ENCODE results near the gene NGEF.

NGEF gene

GRCh38 chr2:232911712-232912277, 101.3 kb downstream of the NGEF start:
- TF ChIP-seq CEBPB (IDR thresholded peaks at IDR 0.05) (no peak), MAX (IDR thresholded peaks at IDR 0.05) (no peak), ZBTB7A (IDR thresholded peaks at IDR 0.05; ENCODE audit: low read depth) (no peak), NFIC (IDR thresholded peaks at IDR 0.05) (no peak), CREB1 (IDR thresholded peaks at IDR 0.05; ENCODE audit: low read depth) (no peak), TEAD4 (IDR thresholded peaks at IDR 0.05) (no peak), REST (IDR thresholded peaks at IDR 0.05; ENCODE audit: low read depth) (no peak), FOXM1 (IDR thresholded peaks at IDR 0.05; ENCODE audit: borderline replicate concordance, low read depth) (no peak), TAF1 (IDR thresholded peaks at IDR 0.05; ENCODE audit: low read depth) (no peak), RAD21 (IDR thresholded peaks at IDR 0.05; ENCODE audit: low read depth) (no peak), EGR1 (IDR thresholded peaks at IDR 0.05) (no peak)

GRCh38 chr2:232910376-232910775, 102.7 kb downstream of the NGEF start:
- TF ChIP-seq REST (IDR thresholded peaks at IDR 0.05; ENCODE audit: low read depth), result no peak
- no peak for TF ChIP-seq TEAD4 (IDR thresholded peaks at IDR 0.05)
- TF ChIP-seq TCF12 (IDR thresholded peaks at IDR 0.05; ENCODE audit: low read depth), result no peak
- no peak for TF ChIP-seq TAF1 (IDR thresholded peaks at IDR 0.05; ENCODE audit: low read depth)
- TF ChIP-seq USF1 (IDR thresholded peaks at IDR 0.05), result no peak
- no peak for TF ChIP-seq YY1 (IDR thresholded peaks at IDR 0.05; ENCODE audit: low read depth)
- no peak for TF ChIP-seq ZBTB7A (IDR thresholded peaks at IDR 0.05; ENCODE audit: low read depth)
- TF ChIP-seq RAD21 (IDR thresholded peaks at IDR 0.05; ENCODE audit: low read depth), result no peak
- TF ChIP-seq NFIC (IDR thresholded peaks at IDR 0.05), result no peak
- no peak for TF ChIP-seq CEBPB (IDR thresholded peaks at IDR 0.05)
- no peak for TF ChIP-seq EP300 (IDR thresholded peaks at IDR 0.05; ENCODE audit: borderline replicate concordance)
- TF ChIP-seq EGR1 (IDR thresholded peaks at IDR 0.05), result no peak
- no peak for TF ChIP-seq FOXM1 (IDR thresholded peaks at IDR 0.05; ENCODE audit: borderline replicate concordance, low read depth)
- TF ChIP-seq MAX (IDR thresholded peaks at IDR 0.05), result no peak
- TF ChIP-seq CREB1 (IDR thresholded peaks at IDR 0.05; ENCODE audit: low read depth), result no peak

GRCh38 chr2:232908695-232909094, 104.4 kb downstream of the NGEF start:
- TF ChIP-seq YY1 (IDR thresholded peaks at IDR 0.05; ENCODE audit: low read depth), result no peak
- no peak for TF ChIP-seq FOXM1 (IDR thresholded peaks at IDR 0.05; ENCODE audit: borderline replicate concordance, low read depth)
- TF ChIP-seq ZBTB7A (IDR thresholded peaks at IDR 0.05; ENCODE audit: low read depth), result no peak
- TF ChIP-seq CEBPB (IDR thresholded peaks at IDR 0.05), result no peak
- no peak for TF ChIP-seq TEAD4 (IDR thresholded peaks at IDR 0.05)
- no peak for TF ChIP-seq TAF1 (IDR thresholded peaks at IDR 0.05; ENCODE audit: low read depth)
- TF ChIP-seq NFIC (IDR thresholded peaks at IDR 0.05), result no peak
- TF ChIP-seq CREB1 (IDR thresholded peaks at IDR 0.05; ENCODE audit: low read depth), result no peak
- TF ChIP-seq TCF12 (IDR thresholded peaks at IDR 0.05; ENCODE audit: low read depth), result no peak
- no peak for TF ChIP-seq MAX (IDR thresholded peaks at IDR 0.05)
- TF ChIP-seq USF1 (IDR thresholded peaks at IDR 0.05), result no peak
- TF ChIP-seq REST (IDR thresholded peaks at IDR 0.05; ENCODE audit: low read depth), result no peak
- TF ChIP-seq EP300 (IDR thresholded peaks at IDR 0.05; ENCODE audit: borderline replicate concordance), result no peak
- TF ChIP-seq RAD21 (IDR thresholded peaks at IDR 0.05; ENCODE audit: low read depth), result no peak
- no peak for TF ChIP-seq EGR1 (IDR thresholded peaks at IDR 0.05)

GRCh38 chr2:232903989-232904388, 109.1 kb downstream of the NGEF start:
- no peak for TF ChIP-seq RAD21 (IDR thresholded peaks at IDR 0.05; ENCODE audit: low read depth)
- no peak for TF ChIP-seq REST (IDR thresholded peaks at IDR 0.05; ENCODE audit: low read depth)
- TF ChIP-seq CEBPB (IDR thresholded peaks at IDR 0.05), result no peak
- no peak for TF ChIP-seq EP300 (IDR thresholded peaks at IDR 0.05; ENCODE audit: borderline replicate concordance)
- no peak for TF ChIP-seq EGR1 (IDR thresholded peaks at IDR 0.05)
- no peak for TF ChIP-seq TEAD4 (IDR thresholded peaks at IDR 0.05)
- no peak for TF ChIP-seq TCF12 (IDR thresholded peaks at IDR 0.05; ENCODE audit: low read depth)
- TF ChIP-seq FOXM1 (IDR thresholded peaks at IDR 0.05; ENCODE audit: borderline replicate concordance, low read depth), result no peak
- no peak for TF ChIP-seq NFIC (IDR thresholded peaks at IDR 0.05)
- TF ChIP-seq YY1 (IDR thresholded peaks at IDR 0.05; ENCODE audit: low read depth), result no peak
